ENCODE results near the gene TPSG1. TPM values are rescaled to one million over a fixed set of nuclear protein-coding genes. Genes with fewer than 3 reads are reported as not detected.

TPSG1 gene
- total and polyA plus RNA-seq, 2 experiments from 2014 or later: 0.81 TPM; not detected in 1

DNA sequence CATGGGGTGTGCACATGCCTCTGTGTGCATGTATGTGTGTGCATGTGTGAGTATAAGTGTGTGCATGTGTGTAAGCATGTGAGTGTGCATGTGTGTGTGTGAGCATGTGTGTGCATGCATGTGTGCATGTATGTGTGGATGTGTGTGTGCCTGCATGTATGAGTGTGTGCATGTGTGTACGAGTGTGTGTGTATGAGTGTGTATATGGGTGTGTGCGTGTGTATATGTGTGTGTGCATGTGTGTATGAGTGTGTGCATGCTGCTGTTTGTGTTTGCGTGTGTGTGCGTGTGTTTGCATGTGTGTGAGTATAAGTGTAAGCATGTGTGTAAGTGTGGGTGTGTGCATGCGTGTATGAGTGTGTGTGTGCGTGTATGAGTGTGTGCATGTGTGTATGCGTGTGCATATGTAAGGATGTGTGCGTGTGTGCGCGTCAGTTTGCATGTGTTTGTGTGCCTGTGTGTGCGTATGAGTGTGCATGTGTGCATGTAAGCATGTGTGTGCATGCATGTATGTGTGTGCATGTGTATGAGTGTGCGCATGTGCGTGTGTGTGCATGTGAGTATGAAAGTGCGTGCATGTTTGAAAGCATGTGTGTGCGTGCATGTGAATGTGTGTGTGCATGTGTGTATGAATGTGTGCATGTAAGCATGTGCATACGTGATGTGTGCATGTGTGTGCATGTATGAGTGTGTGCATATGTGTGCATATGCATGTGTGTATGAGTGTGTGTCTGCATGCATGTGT is 39.4 kb upstream of the TPSG1 start (continued):
- TF ChIP-seq CREB1 (CRISPR knock-in tag; IDR thresholded peaks at IDR 0.05; ENCODE audit: low read depth) (no peak), STAT1 (IDR thresholded peaks at IDR 0.05; ENCODE audit: unreplicated experiment) (no peak), ZNF331 (CRISPR knock-in tag; IDR thresholded peaks at IDR 0.05; ENCODE audit: low read depth) (no peak), JUNB (IDR thresholded peaks at IDR 0.05; ENCODE audit: unreplicated experiment) (no peak), NANOG (IDR thresholded peaks at IDR 0.05; ENCODE audit: borderline replicate concordance) (no peak), EZH2 (IDR thresholded peaks at IDR 0.05; ENCODE audit: low read depth, unreplicated experiment) (no peak)
- TF ChIP-seq, protein P1, sequence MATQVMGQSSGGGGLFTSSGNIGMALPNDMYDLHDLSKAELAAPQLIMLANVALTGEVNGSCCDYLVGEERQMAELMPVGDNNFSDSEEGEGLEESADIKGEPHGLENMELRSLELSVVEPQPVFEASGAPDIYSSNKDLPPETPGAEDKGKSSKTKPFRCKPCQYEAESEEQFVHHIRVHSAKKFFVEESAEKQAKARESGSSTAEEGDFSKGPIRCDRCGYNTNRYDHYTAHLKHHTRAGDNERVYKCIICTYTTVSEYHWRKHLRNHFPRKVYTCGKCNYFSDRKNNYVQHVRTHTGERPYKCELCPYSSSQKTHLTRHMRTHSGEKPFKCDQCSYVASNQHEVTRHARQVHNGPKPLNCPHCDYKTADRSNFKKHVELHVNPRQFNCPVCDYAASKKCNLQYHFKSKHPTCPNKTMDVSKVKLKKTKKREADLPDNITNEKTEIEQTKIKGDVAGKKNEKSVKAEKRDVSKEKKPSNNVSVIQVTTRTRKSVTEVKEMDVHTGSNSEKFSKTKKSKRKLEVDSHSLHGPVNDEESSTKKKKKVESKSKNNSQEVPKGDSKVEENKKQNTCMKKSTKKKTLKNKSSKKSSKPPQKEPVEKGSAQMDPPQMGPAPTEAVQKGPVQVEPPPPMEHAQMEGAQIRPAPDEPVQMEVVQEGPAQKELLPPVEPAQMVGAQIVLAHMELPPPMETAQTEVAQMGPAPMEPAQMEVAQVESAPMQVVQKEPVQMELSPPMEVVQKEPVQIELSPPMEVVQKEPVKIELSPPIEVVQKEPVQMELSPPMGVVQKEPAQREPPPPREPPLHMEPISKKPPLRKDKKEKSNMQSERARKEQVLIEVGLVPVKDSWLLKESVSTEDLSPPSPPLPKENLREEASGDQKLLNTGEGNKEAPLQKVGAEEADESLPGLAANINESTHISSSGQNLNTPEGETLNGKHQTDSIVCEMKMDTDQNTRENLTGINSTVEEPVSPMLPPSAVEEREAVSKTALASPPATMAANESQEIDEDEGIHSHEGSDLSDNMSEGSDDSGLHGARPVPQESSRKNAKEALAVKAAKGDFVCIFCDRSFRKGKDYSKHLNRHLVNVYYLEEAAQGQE (IDR thresholded peaks at IDR 0.05; ENCODE audit: unreplicated experiment): no peak

DNA sequence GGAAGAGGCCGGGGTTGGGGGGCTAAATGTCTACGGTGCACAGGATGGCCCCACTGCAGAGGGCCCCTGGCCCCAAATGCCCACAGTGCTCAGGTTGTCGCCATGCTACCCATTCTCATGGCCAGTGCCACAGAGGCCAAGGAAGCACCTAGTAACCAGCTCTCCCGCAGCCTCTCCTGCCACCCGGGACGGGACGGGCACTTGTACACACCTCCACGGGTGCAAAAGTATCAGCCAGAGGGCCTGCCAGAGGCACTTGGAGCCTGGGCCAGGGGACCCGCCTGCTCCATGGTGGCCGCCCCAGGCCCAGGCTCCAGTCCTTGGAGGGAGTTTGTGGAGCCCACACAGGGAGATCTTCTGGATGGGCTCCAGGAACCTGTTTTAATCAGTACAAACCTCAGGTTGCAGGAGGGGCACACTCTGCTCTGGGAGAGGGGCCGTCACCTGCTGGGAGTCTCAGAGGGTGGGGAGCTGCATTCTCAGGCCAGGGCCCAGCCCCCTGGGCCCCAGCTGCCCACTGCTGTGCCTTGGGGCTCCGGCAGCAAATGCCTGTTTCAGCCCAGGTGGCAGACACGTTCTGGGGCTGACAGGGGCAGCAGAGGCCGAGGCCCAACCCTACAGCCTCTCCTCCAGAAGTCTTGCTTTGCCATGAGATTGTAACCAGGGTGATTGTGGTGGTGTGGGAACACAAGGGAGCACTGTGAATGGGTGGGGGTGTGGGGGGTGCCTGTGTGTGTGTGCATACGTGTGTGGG is 38.7 kb upstream of the TPSG1 start:
- Mint-ChIP-seq H3K36me3 (ENCODE audit: low read depth) (no peaks in the 10 kb centered on the region), H3K4me1 (peaks cover 10% of the 10 kb centered on the region), H3K4me3 (no peak overlapping the region), H3K27ac (no peak overlapping the region), H3K9me3 (peaks cover 15% of the 10 kb centered on the region), H3K27me3 (ENCODE audit: insufficient read depth, low read depth, poor library complexity) (peaks cover 35% of the 10 kb centered on the region)
- H3K4me2 ChIP-seq: no peak overlapping the region
- H3K4me3 ChIP-seq: no peak overlapping the region
- no peaks in the 10 kb centered on the region for H3K36me3 ChIP-seq (ENCODE audit: insufficient read depth)
- H3K4me1 ChIP-seq (ENCODE audit: insufficient read depth): no peaks in the 10 kb centered on the region
- H3F3A ChIP-seq (replicated peaks; ENCODE audit: low read depth): no peaks in the 10 kb centered on the region
- H3K9me2 ChIP-seq (ENCODE audit: insufficient read depth): no peaks in the 10 kb centered on the region
- H3K27ac ChIP-seq (ENCODE audit: low read depth): no peak overlapping the region
- H2AFZ ChIP-seq: no peak overlapping the region
- H3K79me2 ChIP-seq (replicated peaks; ENCODE audit: insufficient read depth): no peaks in the 10 kb centered on the region
- no peaks in the 10 kb centered on the region for H3K27me3 ChIP-seq (ENCODE audit: insufficient read depth)
- 0 out of 2 replicates have a peak, but pooled peaks cover 2% of the 10 kb centered on the region for H4K20me1 ChIP-seq (replicated peaks; ENCODE audit: insufficient read depth)
- DNase-seq (ENCODE audit: low spot score): no peak
- no peak for ATAC-seq
- TF ChIP-seq ZNF114 (CRISPR knock-in tag; IDR thresholded peaks at IDR 0.05) (no peak), JUNB (IDR thresholded peaks at IDR 0.05; ENCODE audit: unreplicated experiment) (no peak), CREB1 (CRISPR knock-in tag; IDR thresholded peaks at IDR 0.05; ENCODE audit: low read depth) (no peak), STAT1 (IDR thresholded peaks at IDR 0.05; ENCODE audit: unreplicated experiment) (no peak)
- TF ChIP-seq, protein P2, sequence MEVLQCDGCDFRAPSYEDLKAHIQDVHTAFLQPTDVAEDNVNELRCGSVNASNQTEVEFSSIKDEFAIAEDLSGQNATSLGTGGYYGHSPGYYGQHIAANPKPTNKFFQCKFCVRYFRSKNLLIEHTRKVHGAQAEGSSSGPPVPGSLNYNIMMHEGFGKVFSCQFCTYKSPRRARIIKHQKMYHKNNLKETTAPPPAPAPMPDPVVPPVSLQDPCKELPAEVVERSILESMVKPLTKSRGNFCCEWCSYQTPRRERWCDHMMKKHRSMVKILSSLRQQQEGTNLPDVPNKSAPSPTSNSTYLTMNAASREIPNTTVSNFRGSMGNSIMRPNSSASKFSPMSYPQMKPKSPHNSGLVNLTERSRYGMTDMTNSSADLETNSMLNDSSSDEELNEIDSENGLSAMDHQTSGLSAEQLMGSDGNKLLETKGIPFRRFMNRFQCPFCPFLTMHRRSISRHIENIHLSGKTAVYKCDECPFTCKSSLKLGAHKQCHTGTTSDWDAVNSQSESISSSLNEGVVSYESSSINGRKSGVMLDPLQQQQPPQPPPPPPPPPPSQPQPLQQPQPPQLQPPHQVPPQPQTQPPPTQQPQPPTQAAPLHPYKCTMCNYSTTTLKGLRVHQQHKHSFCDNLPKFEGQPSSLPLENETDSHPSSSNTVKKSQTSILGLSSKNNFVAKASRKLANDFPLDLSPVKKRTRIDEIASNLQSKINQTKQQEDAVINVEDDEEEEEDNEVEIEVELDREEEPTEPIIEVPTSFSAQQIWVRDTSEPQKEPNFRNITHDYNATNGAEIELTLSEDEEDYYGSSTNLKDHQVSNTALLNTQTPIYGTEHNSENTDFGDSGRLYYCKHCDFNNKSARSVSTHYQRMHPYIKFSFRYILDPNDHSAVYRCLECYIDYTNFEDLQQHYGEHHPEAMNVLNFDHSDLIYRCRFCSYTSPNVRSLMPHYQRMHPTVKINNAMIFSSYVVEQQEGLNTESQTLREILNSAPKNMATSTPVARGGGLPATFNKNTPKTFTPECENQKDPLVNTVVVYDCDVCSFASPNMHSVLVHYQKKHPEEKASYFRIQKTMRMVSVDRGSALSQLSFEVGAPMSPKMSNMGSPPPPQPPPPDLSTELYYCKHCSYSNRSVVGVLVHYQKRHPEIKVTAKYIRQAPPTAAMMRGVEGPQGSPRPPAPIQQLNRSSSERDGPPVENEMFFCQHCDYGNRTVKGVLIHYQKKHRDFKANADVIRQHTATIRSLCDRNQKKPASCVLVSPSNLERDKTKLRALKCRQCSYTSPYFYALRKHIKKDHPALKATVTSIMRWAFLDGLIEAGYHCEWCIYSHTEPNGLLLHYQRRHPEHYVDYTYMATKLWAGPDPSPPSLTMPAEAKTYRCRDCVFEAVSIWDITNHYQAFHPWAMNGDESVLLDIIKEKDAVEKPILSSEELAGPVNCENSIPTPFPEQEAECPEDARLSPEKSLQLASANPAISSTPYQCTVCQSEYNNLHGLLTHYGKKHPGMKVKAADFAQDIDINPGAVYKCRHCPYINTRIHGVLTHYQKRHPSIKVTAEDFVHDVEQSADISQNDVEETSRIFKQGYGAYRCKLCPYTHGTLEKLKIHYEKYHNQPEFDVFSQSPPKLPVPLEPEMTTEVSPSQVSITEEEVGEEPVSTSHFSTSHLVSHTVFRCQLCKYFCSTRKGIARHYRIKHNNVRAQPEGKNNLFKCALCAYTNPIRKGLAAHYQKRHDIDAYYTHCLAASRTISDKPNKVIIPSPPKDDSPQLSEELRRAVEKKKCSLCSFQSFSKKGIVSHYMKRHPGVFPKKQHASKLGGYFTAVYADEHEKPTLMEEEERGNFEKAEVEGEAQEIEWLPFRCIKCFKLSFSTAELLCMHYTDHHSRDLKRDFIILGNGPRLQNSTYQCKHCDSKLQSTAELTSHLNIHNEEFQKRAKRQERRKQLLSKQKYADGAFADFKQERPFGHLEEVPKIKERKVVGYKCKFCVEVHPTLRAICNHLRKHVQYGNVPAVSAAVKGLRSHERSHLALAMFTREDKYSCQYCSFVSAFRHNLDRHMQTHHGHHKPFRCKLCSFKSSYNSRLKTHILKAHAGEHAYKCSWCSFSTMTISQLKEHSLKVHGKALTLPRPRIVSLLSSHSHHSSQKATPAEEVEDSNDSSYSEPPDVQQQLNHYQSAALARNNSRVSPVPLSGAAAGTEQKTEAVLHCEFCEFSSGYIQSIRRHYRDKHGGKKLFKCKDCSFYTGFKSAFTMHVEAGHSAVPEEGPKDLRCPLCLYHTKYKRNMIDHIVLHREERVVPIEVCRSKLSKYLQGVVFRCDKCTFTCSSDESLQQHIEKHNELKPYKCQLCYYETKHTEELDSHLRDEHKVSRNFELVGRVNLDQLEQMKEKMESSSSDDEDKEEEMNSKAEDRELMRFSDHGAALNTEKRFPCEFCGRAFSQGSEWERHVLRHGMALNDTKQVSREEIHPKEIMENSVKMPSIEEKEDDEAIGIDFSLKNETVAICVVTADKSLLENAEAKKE (CRISPR knock-in tag; IDR thresholded peaks at IDR 0.05): no peak
- TF ChIP-seq, protein P1 (IDR thresholded peaks at IDR 0.05; ENCODE audit: unreplicated experiment): no peak

Data from GM23338 (cell line).